Cortex of kidney (tissue), 1 donor: ENCODE data around the gene SLN.
"Not testable (repeated sequence)": the region's sequence is repeated elsewhere in the genome, so short reads cannot be mapped to it uniquely, and the experiment has no call there.

Experiments used
- DNase-seq: peaks from one replicate; lab custom pipeline; 2025; lab: John Stamatoyannopoulos, UW

SLN gene

GRCh38 chr11:107711861-107712755, at the start of gene SLN:
Gene SLN, minus strand, starts transcription at chr11:107712056.
- DNase-seq: no peak

GRCh38 chr11:107758719-107759355, 47.0 kb upstream of the SLN start:
- not testable (repeated sequence) for DNase-seq

- DNase-seq: no peak
Measured at GRCh38 chr11:107757661-107758060, 45.8 kb upstream of the SLN start.

GRCh38 chr11:107756553-107756952, 44.7 kb upstream of the SLN start:
- DNase-seq: no peak

- no peak for DNase-seq
Measured at GRCh38 chr11:107752949-107753822, 41.3 kb upstream of the SLN start.

GRCh38 chr11:107752508-107752907, 40.7 kb upstream of the SLN start:
- no peak for DNase-seq

GRCh38 chr11:107751082-107751481, 39.2 kb upstream of the SLN start:
- DNase-seq: no peak

GRCh38 chr11:107750313-107750712, 38.5 kb upstream of the SLN start:
- DNase-seq: no peak

- DNase-seq: no peak
Measured at GRCh38 chr11:107747622-107748021, 35.8 kb upstream of the SLN start.

- DNase-seq: no peak
Measured at GRCh38 chr11:107744736-107745135, 32.9 kb upstream of the SLN start.

GRCh38 chr11:107743191-107743590, 31.3 kb upstream of the SLN start:
- no peak for DNase-seq

GRCh38 chr11:107741044-107741823, 29.4 kb upstream of the SLN start:
- DNase-seq: no peak

GRCh38 chr11:107740271-107740670, 28.4 kb upstream of the SLN start:
- DNase-seq: no peak

GRCh38 chr11:107736546-107736945, 24.7 kb upstream of the SLN start:
- DNase-seq: no peak

GRCh38 chr11:107733518-107733917, 21.7 kb upstream of the SLN start:
- no peak for DNase-seq

GRCh38 chr11:107732689-107733051, 20.8 kb upstream of the SLN start:
- DNase-seq: no peak

GRCh38 chr11:107731941-107732688, 20.3 kb upstream of the SLN start:
- no peak for DNase-seq

- DNase-seq: no peak
Measured at GRCh38 chr11:107722662-107723061, 10.8 kb upstream of the SLN start.

- no peak for DNase-seq
Measured at GRCh38 chr11:107721207-107721606, 9.4 kb upstream of the SLN start.

GRCh38 chr11:107720303-107720774, 8.5 kb upstream of the SLN start:
- DNase-seq: no peak
